Measurements from ENCODE around the gene FAN1.

DNA sequence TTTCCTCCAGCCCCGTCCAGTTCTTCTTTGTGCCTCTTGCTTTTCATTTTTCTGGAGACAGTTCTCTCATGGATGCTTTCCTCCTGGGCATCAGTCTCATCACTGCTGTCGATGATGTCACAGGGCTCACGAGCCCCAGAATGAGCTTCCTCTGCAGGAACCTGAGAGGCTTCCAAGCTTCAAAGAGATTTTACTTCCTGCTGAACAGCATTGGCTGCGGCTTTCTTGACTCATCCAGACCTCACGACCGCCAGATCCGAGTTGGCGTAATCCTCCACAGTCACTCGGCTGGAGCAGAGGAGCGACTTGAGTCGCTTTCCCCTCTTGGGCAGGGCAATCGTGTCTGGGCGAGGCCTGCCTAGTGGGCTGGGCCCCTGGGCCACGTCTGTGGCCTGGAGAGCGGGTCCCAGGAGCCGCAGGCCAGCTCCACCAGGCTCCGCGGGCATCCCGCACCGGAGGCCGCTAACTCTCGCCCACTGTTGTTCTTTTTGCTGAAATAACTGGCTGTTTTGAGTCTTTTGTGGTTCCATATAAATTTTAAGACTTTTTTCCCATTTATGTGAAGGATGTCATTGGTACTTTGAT, 20.8 kb upstream of the FAN1 start:
- TF ChIP-seq, protein P1, sequence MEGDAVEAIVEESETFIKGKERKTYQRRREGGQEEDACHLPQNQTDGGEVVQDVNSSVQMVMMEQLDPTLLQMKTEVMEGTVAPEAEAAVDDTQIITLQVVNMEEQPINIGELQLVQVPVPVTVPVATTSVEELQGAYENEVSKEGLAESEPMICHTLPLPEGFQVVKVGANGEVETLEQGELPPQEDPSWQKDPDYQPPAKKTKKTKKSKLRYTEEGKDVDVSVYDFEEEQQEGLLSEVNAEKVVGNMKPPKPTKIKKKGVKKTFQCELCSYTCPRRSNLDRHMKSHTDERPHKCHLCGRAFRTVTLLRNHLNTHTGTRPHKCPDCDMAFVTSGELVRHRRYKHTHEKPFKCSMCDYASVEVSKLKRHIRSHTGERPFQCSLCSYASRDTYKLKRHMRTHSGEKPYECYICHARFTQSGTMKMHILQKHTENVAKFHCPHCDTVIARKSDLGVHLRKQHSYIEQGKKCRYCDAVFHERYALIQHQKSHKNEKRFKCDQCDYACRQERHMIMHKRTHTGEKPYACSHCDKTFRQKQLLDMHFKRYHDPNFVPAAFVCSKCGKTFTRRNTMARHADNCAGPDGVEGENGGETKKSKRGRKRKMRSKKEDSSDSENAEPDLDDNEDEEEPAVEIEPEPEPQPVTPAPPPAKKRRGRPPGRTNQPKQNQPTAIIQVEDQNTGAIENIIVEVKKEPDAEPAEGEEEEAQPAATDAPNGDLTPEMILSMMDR (IDR thresholded peaks at IDR 0.05) = no peak
- no peak for TF ChIP-seq POLR2A (IDR thresholded peaks at IDR 0.05)
